ENCODE results near the gene CUL4A.

DNA sequence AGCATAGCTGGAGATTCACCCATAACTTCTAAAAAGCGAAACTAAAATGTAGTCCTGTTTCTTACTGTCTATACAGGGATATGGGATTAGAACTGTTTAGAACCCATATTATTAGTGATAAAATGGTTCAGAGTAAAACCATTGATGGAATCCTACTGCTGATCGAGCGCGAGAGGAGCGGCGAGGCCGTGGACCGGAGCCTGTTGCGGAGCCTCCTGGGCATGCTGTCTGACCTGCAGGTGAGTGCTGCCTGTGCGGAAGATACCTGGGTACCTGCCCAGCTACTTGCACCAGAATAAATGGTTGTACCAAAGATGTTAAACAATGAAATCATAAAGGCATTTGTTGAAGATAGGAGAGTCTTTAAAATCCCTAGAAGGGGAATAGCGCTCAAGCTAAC, 23.7 kb downstream of the CUL4A start:
- TF ChIP-seq, protein P1, sequence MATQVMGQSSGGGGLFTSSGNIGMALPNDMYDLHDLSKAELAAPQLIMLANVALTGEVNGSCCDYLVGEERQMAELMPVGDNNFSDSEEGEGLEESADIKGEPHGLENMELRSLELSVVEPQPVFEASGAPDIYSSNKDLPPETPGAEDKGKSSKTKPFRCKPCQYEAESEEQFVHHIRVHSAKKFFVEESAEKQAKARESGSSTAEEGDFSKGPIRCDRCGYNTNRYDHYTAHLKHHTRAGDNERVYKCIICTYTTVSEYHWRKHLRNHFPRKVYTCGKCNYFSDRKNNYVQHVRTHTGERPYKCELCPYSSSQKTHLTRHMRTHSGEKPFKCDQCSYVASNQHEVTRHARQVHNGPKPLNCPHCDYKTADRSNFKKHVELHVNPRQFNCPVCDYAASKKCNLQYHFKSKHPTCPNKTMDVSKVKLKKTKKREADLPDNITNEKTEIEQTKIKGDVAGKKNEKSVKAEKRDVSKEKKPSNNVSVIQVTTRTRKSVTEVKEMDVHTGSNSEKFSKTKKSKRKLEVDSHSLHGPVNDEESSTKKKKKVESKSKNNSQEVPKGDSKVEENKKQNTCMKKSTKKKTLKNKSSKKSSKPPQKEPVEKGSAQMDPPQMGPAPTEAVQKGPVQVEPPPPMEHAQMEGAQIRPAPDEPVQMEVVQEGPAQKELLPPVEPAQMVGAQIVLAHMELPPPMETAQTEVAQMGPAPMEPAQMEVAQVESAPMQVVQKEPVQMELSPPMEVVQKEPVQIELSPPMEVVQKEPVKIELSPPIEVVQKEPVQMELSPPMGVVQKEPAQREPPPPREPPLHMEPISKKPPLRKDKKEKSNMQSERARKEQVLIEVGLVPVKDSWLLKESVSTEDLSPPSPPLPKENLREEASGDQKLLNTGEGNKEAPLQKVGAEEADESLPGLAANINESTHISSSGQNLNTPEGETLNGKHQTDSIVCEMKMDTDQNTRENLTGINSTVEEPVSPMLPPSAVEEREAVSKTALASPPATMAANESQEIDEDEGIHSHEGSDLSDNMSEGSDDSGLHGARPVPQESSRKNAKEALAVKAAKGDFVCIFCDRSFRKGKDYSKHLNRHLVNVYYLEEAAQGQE (tag by site-specific recombination; IDR thresholded peaks at IDR 0.05): no peak
- TF ChIP-seq SALL2 (tag by site-specific recombination; IDR thresholded peaks at IDR 0.05; ENCODE audit: borderline replicate concordance) (no peak), ZNF549 (tag by site-specific recombination; IDR thresholded peaks at IDR 0.05) (no peak), TCF7L2 (IDR thresholded peaks at IDR 0.05; ENCODE audit: borderline replicate concordance, low read depth, low read length) (no peak), CTCF (tag by site-specific recombination; IDR thresholded peaks at IDR 0.05) (no peak), PRDM10 (tag by site-specific recombination; IDR thresholded peaks at IDR 0.05) (no peak), ZNF48 (tag by site-specific recombination; IDR thresholded peaks at IDR 0.05) (no peak), ZNF513 (tag by site-specific recombination; IDR thresholded peaks at IDR 0.05) (no peak), ZBTB8A (tag by site-specific recombination; IDR thresholded peaks at IDR 0.05) (no peak)
